GM23338 (cell line): ENCODE results near the gene ASAH2. TPM values are rescaled to one million over a fixed set of nuclear protein-coding genes. Genes with fewer than 3 reads are reported as not detected.

ENCODE experiments used
- ATAC-seq: fragments of 200-7000 bp; cut with Tn5 transposase; 3 replicates; pipeline ENCODE4 v1.9.1; 2020
- DNase-seq: peaks from one replicate; pipeline ENCODE4 v3.0.0-alpha.2; 2015; ENCODE audit warnings: low spot score
- H2AFZ ChIP-seq: fragments of 200-600 bp; sonication (generic); 2 replicates; pipeline ENCODE4 v1.8.0; 2016; ENCODE audit warnings: antibody characterized with exemption, mild to moderate bottlenecking, moderate library complexity
- H3F3A ChIP-seq: fragments of 200-600 bp; sonication (generic); replicated peaks from 2 replicates; pipeline ENCODE4 v1.8.0; 2017; ENCODE audit warnings: antibody characterized with exemption, mixed run types, low read depth
- H3K27ac ChIP-seq: fragments of 200-600 bp; sonication (generic); 2 replicates; pipeline ENCODE4 v1.6.1; 2016; ENCODE audit warnings: low read depth
- H3K27me3 ChIP-seq: fragments of 200-600 bp; sonication (generic); 2 replicates; pipeline ENCODE4 v1.8.0; 2016; ENCODE audit warnings: mild to moderate bottlenecking, mixed run types, moderate library complexity; ENCODE audit not compliant: insufficient read depth
- H3K36me3 ChIP-seq: fragments of 200-600 bp; sonication (generic); 2 replicates; pipeline ENCODE4 v1.8.0; 2016; ENCODE audit warnings: mild to moderate bottlenecking; ENCODE audit not compliant: insufficient read depth
- H3K4me1 ChIP-seq: fragments of 200-600 bp; sonication (generic); 2 replicates; pipeline ENCODE4 v1.8.0; 2016; ENCODE audit warnings: mild to moderate bottlenecking, moderate library complexity; ENCODE audit not compliant: insufficient read depth
- H3K4me2 ChIP-seq: fragments of 200-600 bp; sonication (generic); 2 replicates; pipeline ENCODE4 v1.7.1; 2017; ENCODE audit warnings: mixed run types
- H3K4me3 ChIP-seq: fragments of 200-600 bp; sonication (generic); 2 replicates; pipeline ENCODE4 v1.6.1; 2016; ENCODE audit warnings: mixed run types
- H3K79me2 ChIP-seq: fragments of 200-600 bp; sonication (generic); replicated peaks from 2 replicates; pipeline ENCODE4 v1.8.0; 2017; ENCODE audit warnings: mild to moderate bottlenecking; ENCODE audit not compliant: insufficient read depth
- H3K9me2 ChIP-seq: fragments of 200-600 bp; sonication (generic); 2 replicates; pipeline ENCODE4 v1.8.0; 2017; ENCODE audit not compliant: insufficient read depth
- H4K20me1 ChIP-seq: fragments of 200-600 bp; sonication (generic); replicated peaks from 2 replicates; pipeline ENCODE4 v1.8.0; 2017; ENCODE audit warnings: mild to moderate bottlenecking; ENCODE audit not compliant: insufficient read depth
- H3K27ac Mint-ChIP-seq: 2 replicates; pipeline ENCODE4 v1.8.0; 2020; ENCODE audit warnings: inconsistent platforms, mild to moderate bottlenecking, moderate library complexity, mixed read lengths
- H3K27me3 Mint-ChIP-seq: 3 replicates; pipeline ENCODE4 v1.8.0; 2022; ENCODE audit warnings: low read depth, mild to moderate bottlenecking, moderate library complexity, mixed read lengths, inconsistent platforms; ENCODE audit not compliant: insufficient read depth, poor library complexity
- H3K36me3 Mint-ChIP-seq: 3 replicates; pipeline ENCODE4 v1.8.0; 2021; ENCODE audit warnings: low read depth, mild to moderate bottlenecking, inconsistent platforms, moderate library complexity, mixed read lengths
- H3K4me1 Mint-ChIP-seq: 3 replicates; pipeline ENCODE4 v1.8.0; 2020; ENCODE audit warnings: mild to moderate bottlenecking, inconsistent platforms, mixed read lengths
- H3K4me3 Mint-ChIP-seq: 3 replicates; pipeline ENCODE4 v1.8.0; 2021; ENCODE audit warnings: moderate library complexity, mild to moderate bottlenecking, inconsistent platforms, mixed read lengths
- H3K9me3 Mint-ChIP-seq: 3 replicates; pipeline ENCODE4 v1.8.0; 2020; ENCODE audit warnings: moderate library complexity, mild to moderate bottlenecking, inconsistent platforms, mixed read lengths
- CREB1 ChIP-seq: fragments of 250-450 bp; sonication (Bioruptor Pico); IDR thresholded peaks from 2 replicates; pipeline ENCODE4 v1.5.0; 2020; ENCODE audit warnings: low read depth, mild to moderate bottlenecking, moderate library complexity
- EZH2 ChIP-seq: fragments of 200-600 bp; sonication (generic); IDR thresholded peaks from one replicate; pipeline ENCODE4 v1.8.0; 2017; ENCODE audit warnings: antibody characterized with exemption, mild to moderate bottlenecking, low read depth; ENCODE audit not compliant: unreplicated experiment
- EZH2phosphoT487 ChIP-seq: fragments of 200-600 bp; sonication (generic); IDR thresholded peaks from one replicate; pipeline ENCODE4 v1.8.1; 2018; ENCODE audit warnings: antibody characterized with exemption; ENCODE audit not compliant: unreplicated experiment
- JUNB ChIP-seq: IDR thresholded peaks from one replicate; pipeline ENCODE4 v1.6.1; 2016; ENCODE audit warnings: antibody characterized with exemption; ENCODE audit not compliant: unreplicated experiment
- NANOG ChIP-seq: IDR thresholded peaks from 2 replicates; pipeline ENCODE4 v1.6.1; 2016; ENCODE audit warnings: antibody characterized with exemption, borderline replicate concordance
- POLR2AphosphoS5 ChIP-seq: IDR thresholded peaks from 2 replicates; pipeline ENCODE4 v1.6.1; 2016; ENCODE audit warnings: antibody characterized with exemption, low read depth
- STAT1 ChIP-seq: IDR thresholded peaks from one replicate; pipeline ENCODE4 v1.6.1; 2016; ENCODE audit warnings: antibody characterized with exemption; ENCODE audit not compliant: unreplicated experiment
- ZNF331 ChIP-seq: fragments of 250-450 bp; sonication (Bioruptor Pico); IDR thresholded peaks from 2 replicates; pipeline ENCODE4 v1.5.0; 2020; ENCODE audit warnings: low read depth, mild to moderate bottlenecking, moderate library complexity
- polyA plus RNA-seq: library from polyadenylated mRNA; unstranded; fragments of >200 nt; fragmentation: Nextera tagmentation; extraction: Ambion mirVana; gene quantifications from 2 replicates; pipeline ENCODE4 v1.2.1, GENCODE V29; 2016
- total RNA-seq: library from RNA; depleted of rRNA; stranded (reverse); fragments of >200 nt; shearing (Covaris generic); gene quantifications from 2 replicates; pipeline ENCODE4 v1.2.3, GENCODE V29; 2014
- TF ChIP-seq, protein P1 (sequence below), 2 experiments: fragments of 200-600 bp in 1 of 2; sonication (generic) in 1 of 2; conservative IDR thresholded peaks; 2 replicates each; pipeline versions ENCODE4 v1.5.1 to v1.6.1; 2016 to 2017; ENCODE audit warnings: antibody characterized with exemption in 2 of 2, low read depth in 2 of 2, mild to moderate bottlenecking in 2 of 2, moderate library complexity in 1 of 2
- TF ChIP-seq, protein P2 (sequence below): IDR thresholded peaks from 2 replicates; pipeline ENCODE4 v1.6.1; 2016; ENCODE audit warnings: antibody characterized with exemption
- TF ChIP-seq, protein P3 (sequence below): IDR thresholded peaks from one replicate; pipeline ENCODE4 v1.6.1; 2018; ENCODE audit warnings: antibody characterized with exemption; ENCODE audit not compliant: unreplicated experiment
- TF ChIP-seq, protein P4 (sequence below): fragments of 250-450 bp; sonication (Bioruptor Pico); IDR thresholded peaks from 2 replicates; pipeline ENCODE4 v1.5.0; 2020; ENCODE audit warnings: mild to moderate bottlenecking, moderate library complexity

Gene ASAH2
- total and polyA plus RNA-seq, 2 experiments from 2014 or later, result 0.17 to 0.92 TPM

DNA sequence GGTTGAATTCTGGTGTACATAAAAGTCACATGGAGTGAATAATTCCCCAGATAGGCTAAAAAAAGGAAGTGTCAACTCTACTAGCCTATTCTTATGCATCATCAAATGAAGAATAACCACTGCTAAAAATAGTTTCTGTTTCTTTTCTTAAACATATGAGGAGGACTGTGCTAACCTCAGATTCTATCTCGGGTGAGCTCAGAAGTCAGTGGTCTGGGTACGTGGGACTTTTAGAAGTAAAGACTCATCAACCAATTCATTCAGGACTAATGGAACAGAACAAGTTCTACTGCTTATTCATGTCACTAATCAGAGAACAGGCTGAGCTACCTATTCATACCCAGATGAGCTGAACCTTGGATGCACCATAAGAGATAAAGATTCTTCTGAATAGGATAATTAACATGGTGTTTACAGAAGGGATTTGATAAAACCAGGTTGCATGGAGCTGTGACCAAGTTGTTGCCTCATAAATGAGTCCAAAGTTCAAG is 9.5 kb upstream of the ASAH2 start:
- no peaks in the 10 kb centered on the region for H4K20me1 ChIP-seq
- H3K4me2 ChIP-seq, result no peak overlapping the region
- H3K27ac Mint-ChIP-seq, result no peak overlapping the region
- H3K4me1 Mint-ChIP-seq, result peaks cover 9% of the 10 kb centered on the region; the same call in 2 of the 3 replicates
- H3K4me1 ChIP-seq, result 0 out of 2 replicates have a peak, but pooled peaks cover 7% of the 10 kb centered on the region
- H3K9me3 Mint-ChIP-seq, result peaks cover 26% of the 10 kb centered on the region
- H3K4me3 Mint-ChIP-seq, result no peak overlapping the region
- H3K27ac ChIP-seq, result no peak overlapping the region
- no peak for DNase-seq
- peaks cover 2% of the 10 kb centered on the region for H3K27me3 Mint-ChIP-seq
- no peak for ATAC-seq
- H2AFZ ChIP-seq, result no peak overlapping the region
- no peaks in the 10 kb centered on the region for H3K27me3 ChIP-seq
- H3F3A ChIP-seq, result no peaks in the 10 kb centered on the region
- H3K36me3 Mint-ChIP-seq, result peaks cover 16% of the 10 kb centered on the region; the same call in 2 of the 3 replicates
- H3K36me3 ChIP-seq, result no peaks in the 10 kb centered on the region
- no peaks in the 10 kb centered on the region for H3K79me2 ChIP-seq
- H3K9me2 ChIP-seq, result 0 out of 2 replicates have a peak, but pooled peaks cover 6% of the 10 kb centered on the region
- no peak for TF ChIP-seq NANOG
- TF ChIP-seq, protein P1, sequence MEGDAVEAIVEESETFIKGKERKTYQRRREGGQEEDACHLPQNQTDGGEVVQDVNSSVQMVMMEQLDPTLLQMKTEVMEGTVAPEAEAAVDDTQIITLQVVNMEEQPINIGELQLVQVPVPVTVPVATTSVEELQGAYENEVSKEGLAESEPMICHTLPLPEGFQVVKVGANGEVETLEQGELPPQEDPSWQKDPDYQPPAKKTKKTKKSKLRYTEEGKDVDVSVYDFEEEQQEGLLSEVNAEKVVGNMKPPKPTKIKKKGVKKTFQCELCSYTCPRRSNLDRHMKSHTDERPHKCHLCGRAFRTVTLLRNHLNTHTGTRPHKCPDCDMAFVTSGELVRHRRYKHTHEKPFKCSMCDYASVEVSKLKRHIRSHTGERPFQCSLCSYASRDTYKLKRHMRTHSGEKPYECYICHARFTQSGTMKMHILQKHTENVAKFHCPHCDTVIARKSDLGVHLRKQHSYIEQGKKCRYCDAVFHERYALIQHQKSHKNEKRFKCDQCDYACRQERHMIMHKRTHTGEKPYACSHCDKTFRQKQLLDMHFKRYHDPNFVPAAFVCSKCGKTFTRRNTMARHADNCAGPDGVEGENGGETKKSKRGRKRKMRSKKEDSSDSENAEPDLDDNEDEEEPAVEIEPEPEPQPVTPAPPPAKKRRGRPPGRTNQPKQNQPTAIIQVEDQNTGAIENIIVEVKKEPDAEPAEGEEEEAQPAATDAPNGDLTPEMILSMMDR (conservative IDR thresholded peaks at IDR 0.05; ENCODE audit: low read depth in 2 of 2), result no peak
- TF ChIP-seq EZH2, result no peak
- TF ChIP-seq EZH2phosphoT487, result no peak
- TF ChIP-seq, protein P2, sequence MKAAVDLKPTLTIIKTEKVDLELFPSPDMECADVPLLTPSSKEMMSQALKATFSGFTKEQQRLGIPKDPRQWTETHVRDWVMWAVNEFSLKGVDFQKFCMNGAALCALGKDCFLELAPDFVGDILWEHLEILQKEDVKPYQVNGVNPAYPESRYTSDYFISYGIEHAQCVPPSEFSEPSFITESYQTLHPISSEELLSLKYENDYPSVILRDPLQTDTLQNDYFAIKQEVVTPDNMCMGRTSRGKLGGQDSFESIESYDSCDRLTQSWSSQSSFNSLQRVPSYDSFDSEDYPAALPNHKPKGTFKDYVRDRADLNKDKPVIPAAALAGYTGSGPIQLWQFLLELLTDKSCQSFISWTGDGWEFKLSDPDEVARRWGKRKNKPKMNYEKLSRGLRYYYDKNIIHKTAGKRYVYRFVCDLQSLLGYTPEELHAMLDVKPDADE, result no peak
- no peak for TF ChIP-seq STAT1
- TF ChIP-seq, protein P3, sequence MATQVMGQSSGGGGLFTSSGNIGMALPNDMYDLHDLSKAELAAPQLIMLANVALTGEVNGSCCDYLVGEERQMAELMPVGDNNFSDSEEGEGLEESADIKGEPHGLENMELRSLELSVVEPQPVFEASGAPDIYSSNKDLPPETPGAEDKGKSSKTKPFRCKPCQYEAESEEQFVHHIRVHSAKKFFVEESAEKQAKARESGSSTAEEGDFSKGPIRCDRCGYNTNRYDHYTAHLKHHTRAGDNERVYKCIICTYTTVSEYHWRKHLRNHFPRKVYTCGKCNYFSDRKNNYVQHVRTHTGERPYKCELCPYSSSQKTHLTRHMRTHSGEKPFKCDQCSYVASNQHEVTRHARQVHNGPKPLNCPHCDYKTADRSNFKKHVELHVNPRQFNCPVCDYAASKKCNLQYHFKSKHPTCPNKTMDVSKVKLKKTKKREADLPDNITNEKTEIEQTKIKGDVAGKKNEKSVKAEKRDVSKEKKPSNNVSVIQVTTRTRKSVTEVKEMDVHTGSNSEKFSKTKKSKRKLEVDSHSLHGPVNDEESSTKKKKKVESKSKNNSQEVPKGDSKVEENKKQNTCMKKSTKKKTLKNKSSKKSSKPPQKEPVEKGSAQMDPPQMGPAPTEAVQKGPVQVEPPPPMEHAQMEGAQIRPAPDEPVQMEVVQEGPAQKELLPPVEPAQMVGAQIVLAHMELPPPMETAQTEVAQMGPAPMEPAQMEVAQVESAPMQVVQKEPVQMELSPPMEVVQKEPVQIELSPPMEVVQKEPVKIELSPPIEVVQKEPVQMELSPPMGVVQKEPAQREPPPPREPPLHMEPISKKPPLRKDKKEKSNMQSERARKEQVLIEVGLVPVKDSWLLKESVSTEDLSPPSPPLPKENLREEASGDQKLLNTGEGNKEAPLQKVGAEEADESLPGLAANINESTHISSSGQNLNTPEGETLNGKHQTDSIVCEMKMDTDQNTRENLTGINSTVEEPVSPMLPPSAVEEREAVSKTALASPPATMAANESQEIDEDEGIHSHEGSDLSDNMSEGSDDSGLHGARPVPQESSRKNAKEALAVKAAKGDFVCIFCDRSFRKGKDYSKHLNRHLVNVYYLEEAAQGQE, result no peak
- TF ChIP-seq, protein P4, sequence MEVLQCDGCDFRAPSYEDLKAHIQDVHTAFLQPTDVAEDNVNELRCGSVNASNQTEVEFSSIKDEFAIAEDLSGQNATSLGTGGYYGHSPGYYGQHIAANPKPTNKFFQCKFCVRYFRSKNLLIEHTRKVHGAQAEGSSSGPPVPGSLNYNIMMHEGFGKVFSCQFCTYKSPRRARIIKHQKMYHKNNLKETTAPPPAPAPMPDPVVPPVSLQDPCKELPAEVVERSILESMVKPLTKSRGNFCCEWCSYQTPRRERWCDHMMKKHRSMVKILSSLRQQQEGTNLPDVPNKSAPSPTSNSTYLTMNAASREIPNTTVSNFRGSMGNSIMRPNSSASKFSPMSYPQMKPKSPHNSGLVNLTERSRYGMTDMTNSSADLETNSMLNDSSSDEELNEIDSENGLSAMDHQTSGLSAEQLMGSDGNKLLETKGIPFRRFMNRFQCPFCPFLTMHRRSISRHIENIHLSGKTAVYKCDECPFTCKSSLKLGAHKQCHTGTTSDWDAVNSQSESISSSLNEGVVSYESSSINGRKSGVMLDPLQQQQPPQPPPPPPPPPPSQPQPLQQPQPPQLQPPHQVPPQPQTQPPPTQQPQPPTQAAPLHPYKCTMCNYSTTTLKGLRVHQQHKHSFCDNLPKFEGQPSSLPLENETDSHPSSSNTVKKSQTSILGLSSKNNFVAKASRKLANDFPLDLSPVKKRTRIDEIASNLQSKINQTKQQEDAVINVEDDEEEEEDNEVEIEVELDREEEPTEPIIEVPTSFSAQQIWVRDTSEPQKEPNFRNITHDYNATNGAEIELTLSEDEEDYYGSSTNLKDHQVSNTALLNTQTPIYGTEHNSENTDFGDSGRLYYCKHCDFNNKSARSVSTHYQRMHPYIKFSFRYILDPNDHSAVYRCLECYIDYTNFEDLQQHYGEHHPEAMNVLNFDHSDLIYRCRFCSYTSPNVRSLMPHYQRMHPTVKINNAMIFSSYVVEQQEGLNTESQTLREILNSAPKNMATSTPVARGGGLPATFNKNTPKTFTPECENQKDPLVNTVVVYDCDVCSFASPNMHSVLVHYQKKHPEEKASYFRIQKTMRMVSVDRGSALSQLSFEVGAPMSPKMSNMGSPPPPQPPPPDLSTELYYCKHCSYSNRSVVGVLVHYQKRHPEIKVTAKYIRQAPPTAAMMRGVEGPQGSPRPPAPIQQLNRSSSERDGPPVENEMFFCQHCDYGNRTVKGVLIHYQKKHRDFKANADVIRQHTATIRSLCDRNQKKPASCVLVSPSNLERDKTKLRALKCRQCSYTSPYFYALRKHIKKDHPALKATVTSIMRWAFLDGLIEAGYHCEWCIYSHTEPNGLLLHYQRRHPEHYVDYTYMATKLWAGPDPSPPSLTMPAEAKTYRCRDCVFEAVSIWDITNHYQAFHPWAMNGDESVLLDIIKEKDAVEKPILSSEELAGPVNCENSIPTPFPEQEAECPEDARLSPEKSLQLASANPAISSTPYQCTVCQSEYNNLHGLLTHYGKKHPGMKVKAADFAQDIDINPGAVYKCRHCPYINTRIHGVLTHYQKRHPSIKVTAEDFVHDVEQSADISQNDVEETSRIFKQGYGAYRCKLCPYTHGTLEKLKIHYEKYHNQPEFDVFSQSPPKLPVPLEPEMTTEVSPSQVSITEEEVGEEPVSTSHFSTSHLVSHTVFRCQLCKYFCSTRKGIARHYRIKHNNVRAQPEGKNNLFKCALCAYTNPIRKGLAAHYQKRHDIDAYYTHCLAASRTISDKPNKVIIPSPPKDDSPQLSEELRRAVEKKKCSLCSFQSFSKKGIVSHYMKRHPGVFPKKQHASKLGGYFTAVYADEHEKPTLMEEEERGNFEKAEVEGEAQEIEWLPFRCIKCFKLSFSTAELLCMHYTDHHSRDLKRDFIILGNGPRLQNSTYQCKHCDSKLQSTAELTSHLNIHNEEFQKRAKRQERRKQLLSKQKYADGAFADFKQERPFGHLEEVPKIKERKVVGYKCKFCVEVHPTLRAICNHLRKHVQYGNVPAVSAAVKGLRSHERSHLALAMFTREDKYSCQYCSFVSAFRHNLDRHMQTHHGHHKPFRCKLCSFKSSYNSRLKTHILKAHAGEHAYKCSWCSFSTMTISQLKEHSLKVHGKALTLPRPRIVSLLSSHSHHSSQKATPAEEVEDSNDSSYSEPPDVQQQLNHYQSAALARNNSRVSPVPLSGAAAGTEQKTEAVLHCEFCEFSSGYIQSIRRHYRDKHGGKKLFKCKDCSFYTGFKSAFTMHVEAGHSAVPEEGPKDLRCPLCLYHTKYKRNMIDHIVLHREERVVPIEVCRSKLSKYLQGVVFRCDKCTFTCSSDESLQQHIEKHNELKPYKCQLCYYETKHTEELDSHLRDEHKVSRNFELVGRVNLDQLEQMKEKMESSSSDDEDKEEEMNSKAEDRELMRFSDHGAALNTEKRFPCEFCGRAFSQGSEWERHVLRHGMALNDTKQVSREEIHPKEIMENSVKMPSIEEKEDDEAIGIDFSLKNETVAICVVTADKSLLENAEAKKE (CRISPR knock-in tag), result no peak
- no peak for TF ChIP-seq ZNF331 (CRISPR knock-in tag)
- no peak for TF ChIP-seq JUNB
- no peak for TF ChIP-seq POLR2AphosphoS5
- no peak for TF ChIP-seq CREB1 (CRISPR knock-in tag)
- H3K4me3 ChIP-seq, result no peak overlapping the region
